Nucleus accumbens (tissue), 56 donors: Measurements from ENCODE around the gene LMF1.
A peak's percentile ranks its signal among the peaks of the same experiment; 100 is the strongest.
"Not testable (repeated sequence)": the region's sequence is repeated elsewhere in the genome, so short reads cannot be mapped to it uniquely, and the experiment has no call there.

Source experiments
- DNase-seq, 56 donors: peaks; one replicate each; lab custom pipeline; 2025; lab: John Stamatoyannopoulos, UW

LMF1 gene

GRCh38 chr16:825341-826061 is 145.3 kb downstream of the LMF1 start:
- peak in 37 of 56 donors; percentile 9 to 83 (median 39) for DNase-seq

GRCh38 chr16:824601-825000 is 146.2 kb downstream of the LMF1 start:
- no peak for DNase-seq

- DNase-seq: no peak
These were observed 146.6 kb downstream of the LMF1 start for GRCh38 chr16:824194-824593.

GRCh38 chr16:822909-823297 is 147.9 kb downstream of the LMF1 start:
- DNase-seq: no peak

- no peak for DNase-seq
These were observed 148.4 kb downstream of the LMF1 start for GRCh38 chr16:822174-822908.

- no peak for DNase-seq
These were observed 149.0 kb downstream of the LMF1 start for GRCh38 chr16:821751-822150.

GRCh38 chr16:820748-821147 is 150.0 kb downstream of the LMF1 start:
- DNase-seq: no peak

- DNase-seq: not testable (repeated sequence)
These were observed 150.8 kb downstream of the LMF1 start for GRCh38 chr16:820044-820408.

- no peak for DNase-seq
These were observed 151.3 kb downstream of the LMF1 start for GRCh38 chr16:819336-820043.

- DNase-seq: no peak
These were observed 152.2 kb downstream of the LMF1 start for GRCh38 chr16:818592-818991.

- DNase-seq: no peak
These were observed 152.7 kb downstream of the LMF1 start for GRCh38 chr16:818132-818531.

GRCh38 chr16:817001-817906 is 153.5 kb downstream of the LMF1 start:
- DNase-seq: no peak

GRCh38 chr16:815861-816260 is 154.9 kb downstream of the LMF1 start:
- no peak for DNase-seq

GRCh38 chr16:814974-815373 is 155.8 kb downstream of the LMF1 start:
- no peak for DNase-seq

GRCh38 chr16:813916-814412 is 156.8 kb downstream of the LMF1 start:
- peak in 1 of 56 donors; percentile 14 for DNase-seq

- DNase-seq: peak in 52 of 56 donors; percentile 6 to 84 (median 45)
These were observed 157.4 kb downstream of the LMF1 start for GRCh38 chr16:813204-813915.

- DNase-seq: no peak
These were observed 162.7 kb downstream of the LMF1 start for GRCh38 chr16:808085-808386.

GRCh38 chr16:807347-808084 is 163.3 kb downstream of the LMF1 start:
- DNase-seq: peak in 55 of 56 donors; percentile 20 to 94 (median 83)

- DNase-seq: no peak
These were observed 165.3 kb downstream of the LMF1 start for GRCh38 chr16:805474-805873.
